Kidney epithelial cell (primary cell): ENCODE data around the gene POT1. TPM values are rescaled to one million over a fixed set of nuclear protein-coding genes. Genes with fewer than 3 reads are reported as not detected.

Source experiments
- DNase-seq: peaks from one replicate; pipeline ENCODE4 v3.0.0-alpha.2; 2010; ENCODE audit warnings: low read depth
- H3K27me3 ChIP-seq: 2 replicates; pipeline ENCODE4 v1.6.0; 2011; ENCODE audit warnings: low read length; ENCODE audit not compliant: control insufficient read depth, insufficient read depth
- H3K36me3 ChIP-seq: 2 replicates; pipeline ENCODE4 v1.5.1; 2011; ENCODE audit warnings: low read length; ENCODE audit not compliant: control insufficient read depth, insufficient read depth
- H3K4me3 ChIP-seq: 2 replicates; pipeline ENCODE4 v1.5.1; 2011; ENCODE audit warnings: low read depth, mild to moderate bottlenecking, control low read depth, low read length
- total RNA-seq: library from RNA; depleted of rRNA; stranded (reverse); fragments of >200 nt; gene quantifications from 2 replicates; pipeline ENCODE4 v1.2.3, GENCODE V29; 2015
- TF ChIP-seq, protein P1 (sequence below): IDR thresholded peaks from 2 replicates; pipeline ENCODE4 v1.5.1; 2011; ENCODE audit warnings: mild to moderate bottlenecking, moderate library complexity, low read length, control low read depth, inconsistent platforms; ENCODE audit not compliant: insufficient read depth, poor library complexity, severe bottlenecking

The POT1 gene
- total RNA-seq, 1 donor from 2014 or later = 15.8 TPM

DNA sequence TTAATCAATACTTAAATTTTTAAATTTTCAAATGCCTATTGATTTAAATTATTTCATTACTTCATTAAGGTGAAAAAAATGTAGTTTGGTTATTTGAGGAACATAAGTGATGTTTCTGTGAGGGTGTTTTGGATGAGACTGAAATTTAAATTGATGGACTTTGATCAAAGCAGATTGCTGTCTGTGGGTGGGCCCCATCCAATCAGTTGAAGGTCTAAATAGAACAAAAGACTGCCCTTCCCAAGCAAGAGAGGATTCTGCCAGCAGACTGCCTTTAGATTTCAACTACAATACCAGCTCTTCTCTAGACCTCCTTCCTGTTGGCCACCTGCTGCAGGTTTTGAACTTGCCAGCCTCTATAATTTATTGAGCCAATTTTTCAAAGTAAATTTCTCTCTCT is 149.6 kb downstream of the POT1 start:
- H3K27me3 ChIP-seq = no peaks in the 10 kb centered on the region
- no peak overlapping the region for H3K4me3 ChIP-seq
- no peak for DNase-seq
- no peaks in the 10 kb centered on the region for H3K36me3 ChIP-seq
- TF ChIP-seq, protein P1, sequence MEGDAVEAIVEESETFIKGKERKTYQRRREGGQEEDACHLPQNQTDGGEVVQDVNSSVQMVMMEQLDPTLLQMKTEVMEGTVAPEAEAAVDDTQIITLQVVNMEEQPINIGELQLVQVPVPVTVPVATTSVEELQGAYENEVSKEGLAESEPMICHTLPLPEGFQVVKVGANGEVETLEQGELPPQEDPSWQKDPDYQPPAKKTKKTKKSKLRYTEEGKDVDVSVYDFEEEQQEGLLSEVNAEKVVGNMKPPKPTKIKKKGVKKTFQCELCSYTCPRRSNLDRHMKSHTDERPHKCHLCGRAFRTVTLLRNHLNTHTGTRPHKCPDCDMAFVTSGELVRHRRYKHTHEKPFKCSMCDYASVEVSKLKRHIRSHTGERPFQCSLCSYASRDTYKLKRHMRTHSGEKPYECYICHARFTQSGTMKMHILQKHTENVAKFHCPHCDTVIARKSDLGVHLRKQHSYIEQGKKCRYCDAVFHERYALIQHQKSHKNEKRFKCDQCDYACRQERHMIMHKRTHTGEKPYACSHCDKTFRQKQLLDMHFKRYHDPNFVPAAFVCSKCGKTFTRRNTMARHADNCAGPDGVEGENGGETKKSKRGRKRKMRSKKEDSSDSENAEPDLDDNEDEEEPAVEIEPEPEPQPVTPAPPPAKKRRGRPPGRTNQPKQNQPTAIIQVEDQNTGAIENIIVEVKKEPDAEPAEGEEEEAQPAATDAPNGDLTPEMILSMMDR = no peak

DNA sequence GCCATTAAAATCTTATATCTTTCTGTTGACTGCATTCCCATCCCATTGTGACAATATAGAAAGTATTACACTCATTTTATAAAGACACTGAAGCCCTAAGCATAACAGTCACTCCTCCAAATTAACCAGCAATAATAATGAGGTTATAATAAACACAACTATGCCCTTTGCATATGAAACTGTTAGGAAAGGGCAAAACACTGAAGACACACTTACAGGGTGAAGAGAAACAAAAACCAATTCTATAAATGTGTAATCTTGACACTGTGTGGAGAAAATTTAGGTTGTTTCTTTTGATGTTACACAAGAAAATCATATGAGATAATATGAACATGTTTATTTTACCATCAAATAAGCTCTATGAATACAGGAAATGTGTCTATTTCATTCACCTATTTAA is 150.0 kb downstream of the POT1 start:
- no peak for DNase-seq
- Histone ChIP-seq H3K36me3 (no peaks in the 10 kb centered on the region), H3K27me3 (no peaks in the 10 kb centered on the region), H3K4me3 (no peak overlapping the region)
- TF ChIP-seq, protein P1 = no peak

- Histone ChIP-seq H3K4me3 (no peak overlapping the region), H3K27me3 (no peaks in the 10 kb centered on the region), H3K36me3 (no peaks in the 10 kb centered on the region)
- TF ChIP-seq, protein P1 = no peak
- no peak for DNase-seq
These were observed 150.4 kb downstream of the POT1 start for GRCh38 chr7:124779194-124779593.

DNA sequence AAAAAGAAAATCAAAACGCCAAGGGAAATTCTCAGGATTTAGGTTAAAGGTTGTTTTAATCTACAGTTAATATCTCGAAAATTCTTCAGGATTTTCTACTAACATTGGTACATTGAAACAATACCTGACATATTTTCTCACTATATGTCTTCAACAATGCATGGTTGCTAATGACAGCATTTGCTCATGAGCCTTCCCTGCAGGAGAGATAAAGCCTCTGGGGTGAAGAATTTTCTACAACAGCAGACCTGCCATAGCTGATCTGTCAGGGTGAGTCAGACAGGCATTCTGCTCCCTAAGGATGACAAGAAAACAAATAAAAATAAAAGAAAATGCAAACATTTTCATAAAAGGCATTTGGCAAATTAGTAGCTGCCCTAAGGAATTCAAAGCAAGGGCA is 152.4 kb downstream of the POT1 start:
- TF ChIP-seq, protein P1 = no peak
- Histone ChIP-seq H3K27me3 (no peaks in the 10 kb centered on the region), H3K36me3 (no peaks in the 10 kb centered on the region), H3K4me3 (no peak overlapping the region)
- DNase-seq = no peak

DNA sequence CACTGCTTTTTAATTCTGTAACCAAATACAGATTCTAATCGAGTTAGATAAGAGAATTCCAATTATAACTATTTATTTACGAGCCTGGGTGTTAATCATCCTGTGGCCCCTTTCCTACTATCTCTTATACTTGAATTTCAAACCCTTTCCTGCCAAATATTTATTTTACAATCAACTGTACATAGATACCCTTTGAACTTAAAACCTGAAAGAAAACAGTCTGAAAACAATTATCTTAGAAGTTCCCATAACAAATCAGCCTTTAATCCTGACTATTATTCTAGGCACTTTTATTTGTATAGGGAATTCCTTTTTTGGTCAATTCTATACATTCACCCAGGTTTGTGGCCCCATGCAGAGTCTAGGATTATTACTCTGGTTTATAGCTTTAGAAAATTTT is 153.5 kb downstream of the POT1 start:
- H3K36me3 ChIP-seq = no peaks in the 10 kb centered on the region
- no peak for DNase-seq
- TF ChIP-seq, protein P1 = no peak
- H3K4me3 ChIP-seq = no peak overlapping the region
- H3K27me3 ChIP-seq = no peaks in the 10 kb centered on the region

DNA sequence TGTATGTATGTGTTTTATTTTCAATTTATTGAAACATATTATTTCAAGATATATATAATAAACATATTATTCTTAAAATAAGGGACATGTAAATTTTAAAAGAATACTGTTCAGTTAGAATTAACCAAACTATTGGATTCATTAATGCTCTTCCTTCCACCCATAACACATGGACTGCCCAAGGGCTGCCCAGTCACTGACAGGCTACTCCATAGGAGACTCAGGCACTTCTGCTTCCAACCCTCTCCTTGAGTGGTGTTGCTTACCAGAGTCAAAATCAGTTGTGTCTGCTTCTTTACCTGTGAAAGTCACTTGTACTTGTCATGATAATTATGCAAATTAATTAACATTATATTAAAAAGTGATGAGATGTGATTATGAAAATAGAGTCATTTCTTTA is 154.2 kb downstream of the POT1 start:
- DNase-seq = no peak
- TF ChIP-seq, protein P1 = no peak
- Histone ChIP-seq H3K4me3 (no peak overlapping the region), H3K36me3 (no peaks in the 10 kb centered on the region), H3K27me3 (no peaks in the 10 kb centered on the region)
